Measurements from ENCODE around the gene DCD. TPM values are rescaled to one million over a fixed set of nuclear protein-coding genes. Genes with fewer than 3 reads are reported as not detected.

Gene DCD
- total and polyA plus RNA-seq, 10 of the 15 experiments (the other 5 are each of a cell fraction or from before 2014, with no cell fraction given) = not detected

- peak; percentile 59 for ATAC-seq
- H3K27ac ChIP-seq (ENCODE audit: control insufficient read depth, insufficient read depth) = no peak overlapping the region
- 54% methylated on average over 5 of the region's 5 CpGs for WGBS (ENCODE audit: insufficient coverage, insufficient replicate concordance, low lambda C conversion rate, missing lambda C conversion rate)
- DNase-seq (ENCODE audit: low read depth, low spot score) = no peak
- no TSS peak for BruUV-seq (replicated peaks)
- H3K4me3 ChIP-seq = no peak overlapping the region
- no peak overlapping the region for H3K4me2 ChIP-seq (ENCODE audit: control insufficient read depth, insufficient read depth)
- H2AFZ ChIP-seq (ENCODE audit: control insufficient read depth, low read depth, low read length) = no peak overlapping the region
- in situ Hi-C loops (cut with MboI) = no loop called here
- RAD21 ChIA-PET (ENCODE audit: unreplicated experiment) = no interaction called here
- CTCF ChIA-PET = interaction anchor here (0.6 to 0.8 kb wide), 2 partner anchors 9 to 65 kb away, joined by 3 read pairs; no protein-coding TSS in a partner anchor
- no peaks in the 10 kb centered on the region for H3K79me2 ChIP-seq (ENCODE audit: control insufficient read depth, insufficient read depth, low read length)
- H3K9me3 ChIP-seq (replicated peaks; ENCODE audit: control insufficient read depth, insufficient read depth, low read length) = no peaks in the 10 kb centered on the region
- no peak overlapping the region for H3K9ac ChIP-seq (ENCODE audit: control insufficient read depth, insufficient read depth, low read length)
- SMC1A ChIA-PET (ENCODE audit: uncharacterized antibody, unreplicated experiment) = no interaction called here
- POLR2A ChIA-PET = no interaction called here
- no peaks in the 10 kb centered on the region for H4K20me1 ChIP-seq (ENCODE audit: control insufficient read depth, insufficient read depth)
- FAIRE-seq = no peak
- H3K27me3 ChIP-seq (replicated peaks in 1 of 2; ENCODE audit: control insufficient read depth in 2 of 2, insufficient read depth in 2 of 2, low read length in 1 of 2) = peaks cover 0 to 8% of the 10 kb centered on the region in 2 experiments; a peak in 2 of 4 replicates
- no peak for TF ChIP-seq ZNF217 (IDR thresholded peaks at IDR 0.05)
- no peak for TF ChIP-seq ZNF687 (IDR thresholded peaks at IDR 0.05)
- peak; percentile 78 for TF ChIP-seq SPI1 (IDR thresholded peaks at IDR 0.05; ENCODE audit: borderline replicate concordance, insufficient read depth, low read depth, low read length)
- no peak for TF ChIP-seq HSF1 (IDR thresholded peaks at IDR 0.05; ENCODE audit: low read depth, low read length)
- intact Hi-C loops (cut with micrococcal nuclease; ENCODE audit: unreplicated experiment) = no loop called here
- no peaks in the 10 kb centered on the region for H3K4me1 ChIP-seq (ENCODE audit: control insufficient read depth, insufficient read depth, low read length)
- H3K36me3 ChIP-seq (ENCODE audit: control insufficient read depth in 2 of 2, insufficient read depth in 2 of 2, low read length in 1 of 2) = no peaks in the 10 kb centered on the region
These were observed 40.3 kb upstream of the DCD start for GRCh38 chr12:54688309-54689033.
